Trophoblast cell (in vitro differentiated cells and primary cell): ENCODE results near the gene RGS7BP.

Experiments
- DNase-seq, 2 donors: peaks; one replicate each; pipeline ENCODE4 v3.0.0-alpha.2; 2016
- H2AFZ ChIP-seq: 2 replicates; pipeline ENCODE4 v1.6.1; 2013; ENCODE audit warnings: low read length, moderate library complexity, mild to moderate bottlenecking; ENCODE audit not compliant: insufficient read depth, poor library complexity
- H2AK5ac ChIP-seq: 2 replicates; pipeline ENCODE4 v1.6.1; 2013; ENCODE audit warnings: mild to moderate bottlenecking, low read length
- H2BK120ac ChIP-seq: 2 replicates; pipeline ENCODE4 v1.6.1; 2013; ENCODE audit warnings: low read length, mild to moderate bottlenecking, moderate library complexity; ENCODE audit not compliant: insufficient read depth, poor library complexity
- H2BK12ac ChIP-seq: 2 replicates; pipeline ENCODE4 v1.6.1; 2013; ENCODE audit warnings: mild to moderate bottlenecking, low read length, moderate library complexity
- H2BK5ac ChIP-seq: 2 replicates; pipeline ENCODE4 v1.6.1; 2013; ENCODE audit warnings: low read length, low read depth, moderate library complexity, mild to moderate bottlenecking; ENCODE audit not compliant: poor library complexity
- H3K14ac ChIP-seq: 2 replicates; pipeline ENCODE4 v1.6.1; 2013; ENCODE audit warnings: mild to moderate bottlenecking, low read length
- H3K18ac ChIP-seq: 2 replicates; pipeline ENCODE4 v1.6.1; 2013; ENCODE audit warnings: mild to moderate bottlenecking, low read length
- H3K23ac ChIP-seq: 2 replicates; pipeline ENCODE4 v1.6.1; 2013; ENCODE audit warnings: low read length
- H3K27ac ChIP-seq: 2 replicates; pipeline ENCODE4 v1.5.1; 2013; ENCODE audit warnings: low read depth, mild to moderate bottlenecking, inconsistent platforms, low read length, moderate library complexity
- H3K27me3 ChIP-seq: 2 replicates; pipeline ENCODE4 v1.6.1; 2013; ENCODE audit warnings: inconsistent platforms, mild to moderate bottlenecking, low read length, moderate library complexity; ENCODE audit not compliant: insufficient read depth
- H3K36me3 ChIP-seq, 2 experiments: 1 replicate in 1 of 2; 2 replicates in 1 of 2; pipeline ENCODE4 v1.6.1; 2013; ENCODE audit warnings: low read length in 2 of 2, mild to moderate bottlenecking in 2 of 2, moderate library complexity in 1 of 2; ENCODE audit not compliant: insufficient read depth in 2 of 2, control insufficient read depth in 1 of 2
- H3K4ac ChIP-seq: 2 replicates; pipeline ENCODE4 v1.6.1; 2013; ENCODE audit warnings: low read depth, mild to moderate bottlenecking, low read length, moderate library complexity
- H3K4me1 ChIP-seq, 2 experiments: 1 replicate in 1 of 2; 2 replicates in 1 of 2; pipeline ENCODE4 v1.6.1; 2013; ENCODE audit warnings: low read length in 2 of 2, mild to moderate bottlenecking in 2 of 2, moderate library complexity in 1 of 2; ENCODE audit not compliant: insufficient read depth in 2 of 2, control insufficient read depth in 1 of 2
- H3K4me2 ChIP-seq: 2 replicates; pipeline ENCODE4 v1.6.1; 2013; ENCODE audit warnings: inconsistent platforms, mild to moderate bottlenecking, low read length, moderate library complexity
- H3K4me3 ChIP-seq: 2 replicates; pipeline ENCODE4 v1.5.1; 2013; ENCODE audit warnings: mild to moderate bottlenecking, low read depth, low read length, inconsistent platforms
- H3K79me1 ChIP-seq: one replicate; pipeline ENCODE4 v1.6.1; 2013; ENCODE audit warnings: low read length
- H3K79me2 ChIP-seq: 2 replicates; pipeline ENCODE4 v1.6.1; 2013; ENCODE audit warnings: low read length, mild to moderate bottlenecking; ENCODE audit not compliant: control insufficient read depth, insufficient read depth, poor library complexity
- H3K9ac ChIP-seq: 2 replicates; pipeline ENCODE4 v1.6.1; 2013; ENCODE audit warnings: mild to moderate bottlenecking, low read length
- H3K9me3 ChIP-seq: 2 replicates; pipeline ENCODE4 v1.6.1; 2013; ENCODE audit warnings: low read depth, mild to moderate bottlenecking, control low read depth, inconsistent platforms, low read length; ENCODE audit not compliant: insufficient read depth
- H4K12ac ChIP-seq: 2 replicates; pipeline ENCODE4 v1.6.1; 2013; ENCODE audit warnings: low read depth, mild to moderate bottlenecking, low read length, moderate library complexity
- H4K8ac ChIP-seq: 2 replicates; pipeline ENCODE4 v1.6.1; 2013; ENCODE audit warnings: low read depth, mild to moderate bottlenecking, low read length, moderate library complexity
- H4K91ac ChIP-seq: one replicate; pipeline ENCODE4 v1.6.1; 2013; ENCODE audit warnings: low read depth, mild to moderate bottlenecking, low read length, moderate library complexity
- WGBS: extraction: QIAGEN DNeasy Blood & Tissue Kit; methylation state at CpG from one replicate; pipeline ENCODE4 v1.1.7; 2013; ENCODE audit warnings: missing lambda C conversion rate; ENCODE audit not compliant: insufficient read length, insufficient coverage; ENCODE audit errors: extremely low coverage; 5-methylcytosine and 5-hydroxymethylcytosine counted together

Gene RGS7BP

GRCh38 chr5:64637837-64638443 lies 132.1 kb downstream of the RGS7BP start:
- no peak overlapping the region for H3K4me3 ChIP-seq
- peaks cover 0 to 2% of the 10 kb centered on the region in 2 experiments for H3K4me1 ChIP-seq
- DNase-seq = no peak
- H4K12ac ChIP-seq = no peak overlapping the region
- H2BK120ac ChIP-seq = no peak overlapping the region
- no peak overlapping the region for H4K8ac ChIP-seq
- no peaks in the 10 kb centered on the region for H3K79me1 ChIP-seq
- H2AFZ ChIP-seq = peak overlapping the region; percentile 58
- H3K14ac ChIP-seq = no peak overlapping the region
- no peak overlapping the region for H3K18ac ChIP-seq
- H3K27ac ChIP-seq = no peak overlapping the region
- H4K91ac ChIP-seq = no peak overlapping the region
- no CpG with 5 or more reads among the region's 10 CpGs for WGBS
- no peak overlapping the region for H3K4me2 ChIP-seq
- H3K27me3 ChIP-seq = no peaks in the 10 kb centered on the region
- no peak overlapping the region for H2BK5ac ChIP-seq
- peak overlapping the region; percentile 14 for H2AK5ac ChIP-seq
- H3K79me2 ChIP-seq = no peaks in the 10 kb centered on the region
- no peak overlapping the region for H2BK12ac ChIP-seq
- H3K23ac ChIP-seq = no peak overlapping the region
- H3K4ac ChIP-seq = no peak overlapping the region
- H3K9ac ChIP-seq = no peak overlapping the region
- no peaks in the 10 kb centered on the region for H3K9me3 ChIP-seq
- H3K36me3 ChIP-seq = no peaks in the 10 kb centered on the region

GRCh38 chr5:64644831-64645230 lies 139.0 kb downstream of the RGS7BP start:
- Histone ChIP-seq H3K79me2 (no peaks in the 10 kb centered on the region), H3K27me3 (no peaks in the 10 kb centered on the region), H3K18ac (no peak overlapping the region), H3K4me3 (no peak overlapping the region), H2AFZ (no peak overlapping the region), H4K91ac (no peak overlapping the region), H3K9ac (no peak overlapping the region), H4K12ac (no peak overlapping the region), H2BK12ac (no peak overlapping the region), H2BK5ac (no peak overlapping the region), H3K14ac (no peak overlapping the region), H2BK120ac (no peak overlapping the region), H3K79me1 (no peaks in the 10 kb centered on the region), H2AK5ac (no peak overlapping the region), H3K4me1 (no peaks in the 10 kb centered on the region), H3K9me3 (no peaks in the 10 kb centered on the region), H4K8ac (no peak overlapping the region), H3K36me3 (no peaks in the 10 kb centered on the region), H3K23ac (no peak overlapping the region), H3K4me2 (no peak overlapping the region), H3K4ac (no peak overlapping the region), H3K27ac (no peak overlapping the region)
- no peak for DNase-seq

- no peaks in the 10 kb centered on the region for H3K4me1 ChIP-seq
- no CpG with 5 or more reads among the region's 3 CpGs for WGBS
These were observed 140.4 kb downstream of the RGS7BP start for GRCh38 chr5:64646169-64646568.

GRCh38 chr5:64649512-64649911 lies 143.7 kb downstream of the RGS7BP start:
- H2BK120ac ChIP-seq = no peak overlapping the region
- no peak overlapping the region for H4K8ac ChIP-seq
- H3K36me3 ChIP-seq = no peaks in the 10 kb centered on the region
- H3K4ac ChIP-seq = no peak overlapping the region
- H4K91ac ChIP-seq = no peak overlapping the region
- no peak overlapping the region for H3K14ac ChIP-seq
- H2AFZ ChIP-seq = no peak overlapping the region
- no peak overlapping the region for H3K18ac ChIP-seq
- H3K9ac ChIP-seq = no peak overlapping the region
- no peak overlapping the region for H2AK5ac ChIP-seq
- H3K27ac ChIP-seq = no peak overlapping the region
- H2BK5ac ChIP-seq = no peak overlapping the region
- no peak for DNase-seq
- H3K4me2 ChIP-seq = no peak overlapping the region
- H4K12ac ChIP-seq = no peak overlapping the region
- no peaks in the 10 kb centered on the region for H3K9me3 ChIP-seq
- no CpG with 5 or more reads among the region's 2 CpGs for WGBS
- H3K27me3 ChIP-seq = no peaks in the 10 kb centered on the region
- H3K23ac ChIP-seq = no peak overlapping the region
- H3K79me2 ChIP-seq = no peaks in the 10 kb centered on the region
- no peak overlapping the region for H3K4me3 ChIP-seq
- H3K79me1 ChIP-seq = no peaks in the 10 kb centered on the region
- no peak overlapping the region for H2BK12ac ChIP-seq
- H3K4me1 ChIP-seq = no peaks in the 10 kb centered on the region

More at GRCh38 chr5:64646169-64646568, 140.4 kb downstream of the RGS7BP start:
- H3K27me3 ChIP-seq = no peaks in the 10 kb centered on the region
- H2BK12ac ChIP-seq = no peak overlapping the region
- H3K9me3 ChIP-seq = no peaks in the 10 kb centered on the region
- no peaks in the 10 kb centered on the region for H3K79me2 ChIP-seq
- H3K4ac ChIP-seq = no peak overlapping the region
- DNase-seq = no peak
- no peak overlapping the region for H4K91ac ChIP-seq
- no peak overlapping the region for H3K23ac ChIP-seq
- H3K14ac ChIP-seq = no peak overlapping the region
- no peak overlapping the region for H3K4me3 ChIP-seq
- H3K79me1 ChIP-seq = no peaks in the 10 kb centered on the region
- H2BK5ac ChIP-seq = no peak overlapping the region
- no peak overlapping the region for H2AK5ac ChIP-seq
- no peak overlapping the region for H3K18ac ChIP-seq
- H4K12ac ChIP-seq = no peak overlapping the region
- H3K27ac ChIP-seq = no peak overlapping the region
- no peaks in the 10 kb centered on the region for H3K36me3 ChIP-seq
- H2BK120ac ChIP-seq = no peak overlapping the region
- H3K9ac ChIP-seq = no peak overlapping the region
- no peak overlapping the region for H3K4me2 ChIP-seq
- H2AFZ ChIP-seq = no peak overlapping the region
- H4K8ac ChIP-seq = no peak overlapping the region
